HuH-7 (cell line): ENCODE results near the gene CDK5R2.
A peak's percentile ranks its signal among the peaks of the same experiment; 100 is the strongest.

ENCODE experiments used
- DNase-seq: peaks from one replicate; pipeline ENCODE4 v3.0.0; 2011; ENCODE audit warnings: low spot score

CDK5R2 gene

GRCh38 chr2:218961651-218962570, 2.4 kb downstream of the CDK5R2 start:
- no peak for DNase-seq

- DNase-seq: peak; percentile 78
These were observed 3.5 kb downstream of the CDK5R2 start for GRCh38 chr2:218962859-218963492.

GRCh38 chr2:218963601-218964000, 4.1 kb downstream of the CDK5R2 start:
- no peak for DNase-seq

GRCh38 chr2:218964041-218964771, 4.7 kb downstream of the CDK5R2 start:
- DNase-seq: no peak

GRCh38 chr2:218970894-218971293, 11.4 kb downstream of the CDK5R2 start:
- no peak for DNase-seq

- no peak for DNase-seq
These were observed 15.8 kb downstream of the CDK5R2 start for GRCh38 chr2:218975060-218975777.

- DNase-seq: peak; percentile 89
These were observed 20.6 kb downstream of the CDK5R2 start for GRCh38 chr2:218979846-218980734.

- DNase-seq: no peak
These were observed 21.4 kb downstream of the CDK5R2 start for GRCh38 chr2:218980735-218981389.

- DNase-seq: no peak
These were observed 22.0 kb downstream of the CDK5R2 start for GRCh38 chr2:218981390-218981880.

- DNase-seq: no peak
These were observed 22.6 kb downstream of the CDK5R2 start for GRCh38 chr2:218981881-218982585.

- DNase-seq: no peak
These were observed 23.3 kb downstream of the CDK5R2 start for GRCh38 chr2:218982586-218983262.

- no peak for DNase-seq
These were observed 23.9 kb downstream of the CDK5R2 start for GRCh38 chr2:218983263-218983933.

GRCh38 chr2:218983934-218984238, 24.4 kb downstream of the CDK5R2 start:
- no peak for DNase-seq

GRCh38 chr2:218984239-218985020, 25.0 kb downstream of the CDK5R2 start:
- no peak for DNase-seq

GRCh38 chr2:218985021-218985324, 25.5 kb downstream of the CDK5R2 start, which contains the start of gene FEV:
Gene FEV (minus strand): TSS chr2:218985184. CDS start chr2:218985075, 109 bp downstream.
- no peak for DNase-seq

- no peak for DNase-seq
These were observed 26.0 kb downstream of the CDK5R2 start for GRCh38 chr2:218985325-218986091.

GRCh38 chr2:218986148-218986761, 26.8 kb downstream of the CDK5R2 start:
- no peak for DNase-seq
